H9 (cell line): ENCODE results near the gene PHLDA2. TPM values are rescaled to one million over a fixed set of nuclear protein-coding genes. Genes with fewer than 3 reads are reported as not detected.

Source experiments
- DNase-seq: peaks from one replicate; pipeline ENCODE4 v3.0.0-alpha.2; 2017
- H2AFZ ChIP-seq: one replicate; pipeline ENCODE4 v1.6.1; 2013; ENCODE audit warnings: mild to moderate bottlenecking, low read length, control low read depth, moderate library complexity
- H2AK5ac ChIP-seq: 2 replicates; pipeline ENCODE4 v1.6.1; 2013; ENCODE audit warnings: low read length, control low read depth, mixed read lengths; ENCODE audit not compliant: insufficient read length
- H2BK120ac ChIP-seq: one replicate; pipeline ENCODE4 v1.6.1; 2013; ENCODE audit warnings: low read depth, mild to moderate bottlenecking, low read length, control low read depth, inconsistent platforms; ENCODE audit not compliant: poor library complexity, severe bottlenecking
- H2BK12ac ChIP-seq: 2 replicates; pipeline ENCODE4 v1.6.1; 2013; ENCODE audit warnings: low read length, control low read depth, mixed read lengths, low read depth; ENCODE audit not compliant: insufficient read length
- H2BK15ac ChIP-seq: 2 replicates; pipeline ENCODE4 v1.6.1; 2013; ENCODE audit warnings: low read depth, low read length, control low read depth
- H2BK20ac ChIP-seq: one replicate; pipeline ENCODE4 v1.6.1; 2013; ENCODE audit warnings: low read depth, mild to moderate bottlenecking, low read length, control low read depth, inconsistent platforms; ENCODE audit not compliant: poor library complexity, severe bottlenecking
- H2BK5ac ChIP-seq: 2 replicates; pipeline ENCODE4 v1.6.1; 2013; ENCODE audit warnings: low read length, control low read depth, mixed read lengths; ENCODE audit not compliant: insufficient read length
- H3K14ac ChIP-seq: 2 replicates; pipeline ENCODE4 v1.6.1; 2013; ENCODE audit warnings: low read length, control low read depth; ENCODE audit not compliant: insufficient read depth
- H3K18ac ChIP-seq: 2 replicates; pipeline ENCODE4 v1.6.1; 2013; ENCODE audit warnings: low read depth, mild to moderate bottlenecking, mixed read lengths, low read length, control low read depth; ENCODE audit not compliant: insufficient read length
- H3K23ac ChIP-seq: 2 replicates; pipeline ENCODE4 v1.6.1; 2013; ENCODE audit warnings: low read length, control low read depth, mixed read lengths, low read depth; ENCODE audit not compliant: insufficient read length
- H3K23me2 ChIP-seq: 2 replicates; pipeline ENCODE4 v1.6.1; 2013; ENCODE audit warnings: low read depth, mild to moderate bottlenecking, mixed read lengths, low read length, control low read depth; ENCODE audit not compliant: insufficient read length, poor library complexity, severe bottlenecking
- H3K27ac ChIP-seq: 2 replicates; pipeline ENCODE4 v1.5.1; 2013; ENCODE audit warnings: low read length, control low read depth, mixed read lengths, low read depth; ENCODE audit not compliant: insufficient read length
- H3K27me3 ChIP-seq: 2 replicates; pipeline ENCODE4 v1.6.1; 2013; ENCODE audit warnings: low read length, control low read depth, inconsistent platforms; ENCODE audit not compliant: insufficient read depth
- H3K4ac ChIP-seq: 2 replicates; pipeline ENCODE4 v1.6.1; 2013; ENCODE audit warnings: low read depth, mild to moderate bottlenecking, control low read depth, inconsistent platforms, low read length, moderate library complexity
- H3K4me1 ChIP-seq: 2 replicates; pipeline ENCODE4 v1.6.1; 2013; ENCODE audit warnings: low read length, control low read depth, inconsistent platforms; ENCODE audit not compliant: insufficient read depth
- H3K4me2 ChIP-seq: 2 replicates; pipeline ENCODE4 v1.6.1; 2013; ENCODE audit warnings: low read length, control low read depth, mixed read lengths; ENCODE audit not compliant: insufficient read length, insufficient read depth
- H3K56ac ChIP-seq: 2 replicates; pipeline ENCODE4 v1.6.1; 2013; ENCODE audit warnings: low read depth, mild to moderate bottlenecking, mixed read lengths, low read length, control low read depth; ENCODE audit not compliant: insufficient read length
- H3K79me1 ChIP-seq: 2 replicates; pipeline ENCODE4 v1.6.1; 2013; ENCODE audit warnings: low read depth, mild to moderate bottlenecking, moderate library complexity, low read length, control low read depth, inconsistent platforms; ENCODE audit not compliant: insufficient read depth, poor library complexity, severe bottlenecking
- H3K79me2 ChIP-seq: 2 replicates; pipeline ENCODE4 v1.6.1; 2013; ENCODE audit warnings: low read length, control low read depth, inconsistent platforms; ENCODE audit not compliant: insufficient read depth
- H3K9ac ChIP-seq: 2 replicates; pipeline ENCODE4 v1.6.1; 2013; ENCODE audit warnings: low read length, control low read depth, mixed read lengths; ENCODE audit not compliant: insufficient read length; ENCODE audit errors: extremely low read depth
- H3K9me3 ChIP-seq: one replicate; pipeline ENCODE4 v1.6.1; 2013; ENCODE audit warnings: low read depth, low read length, inconsistent platforms; ENCODE audit not compliant: control insufficient read depth
- H3T11ph ChIP-seq: one replicate; pipeline ENCODE4 v1.6.1; 2013; ENCODE audit warnings: mild to moderate bottlenecking, low read length, control low read depth, inconsistent platforms
- H4K20me1 ChIP-seq: one replicate; pipeline ENCODE4 v1.6.1; 2013; ENCODE audit not compliant: control insufficient read depth, insufficient read length, insufficient read depth
- H4K5ac ChIP-seq: 2 replicates; pipeline ENCODE4 v1.6.1; 2013; ENCODE audit warnings: low read depth, mild to moderate bottlenecking, mixed read lengths, low read length, control low read depth; ENCODE audit not compliant: insufficient read length
- H4K8ac ChIP-seq: replicated peaks from 2 replicates; pipeline ENCODE4 v1.6.1; 2013; ENCODE audit warnings: low read length, control low read depth, mixed read lengths, low read depth; ENCODE audit not compliant: insufficient read length
- H4K91ac ChIP-seq: 2 replicates; pipeline ENCODE4 v1.6.1; 2013; ENCODE audit warnings: low read depth, mild to moderate bottlenecking, moderate library complexity, mixed read lengths, low read length, control low read depth; ENCODE audit not compliant: insufficient read length
- H3K27ac Mint-ChIP-seq, 3 experiments: 2 replicates in 2 of 3; 3 replicates in 1 of 3; pipeline ENCODE4 v1.8.0; 2020 to 2021; ENCODE audit warnings: mixed read lengths in 3 of 3, mild to moderate bottlenecking in 1 of 3, moderate library complexity in 1 of 3
- H3K27me3 Mint-ChIP-seq: 2 replicates; pipeline ENCODE4 v1.8.0; 2021; ENCODE audit warnings: low read depth, mild to moderate bottlenecking, moderate library complexity, mixed read lengths
- H3K36me3 Mint-ChIP-seq, 3 experiments: 2 replicates in 2 of 3; 3 replicates in 1 of 3; pipeline ENCODE4 v1.8.0; 2020 to 2021; ENCODE audit warnings: low read depth in 3 of 3, mixed read lengths in 3 of 3; ENCODE audit not compliant: insufficient read depth in 1 of 3
- H3K4me1 Mint-ChIP-seq, 2 experiments: 2 replicates each; pipeline ENCODE4 v1.8.0; 2020; ENCODE audit warnings: mixed read lengths in 2 of 2
- H3K4me3 Mint-ChIP-seq, 2 experiments: 2 replicates in 1 of 2; 3 replicates in 1 of 2; pipeline ENCODE4 v1.8.0; 2020 to 2021; ENCODE audit warnings: mild to moderate bottlenecking in 2 of 2, mixed read lengths in 2 of 2, moderate library complexity in 1 of 2
- H3K9me3 Mint-ChIP-seq, 2 experiments: 2 replicates in 1 of 2; 3 replicates in 1 of 2; pipeline ENCODE4 v1.8.0; 2020; ENCODE audit warnings: mild to moderate bottlenecking in 2 of 2, mixed read lengths in 2 of 2, moderate library complexity in 1 of 2
- WGBS: extraction: QIAGEN DNeasy Blood & Tissue Kit; methylation state at CpG from one replicate; pipeline ENCODE4 v1.1.7; 2013; ENCODE audit warnings: missing lambda C conversion rate, low lambda C conversion rate, mixed read lengths; ENCODE audit not compliant: insufficient read length; ENCODE audit errors: extremely low coverage; 5-methylcytosine and 5-hydroxymethylcytosine counted together
- total RNA-seq: library from RNA; stranded (reverse); gene quantifications from 2 replicates; pipeline ENCODE4 v1.2.1, GENCODE V29; 2021
- TF ChIP-seq, protein P1 (sequence below): fragments of 200-600 bp; sonication (generic); conservative IDR thresholded peaks from 3 replicates; pipeline ENCODE4 v1.8.0; 2021; ENCODE audit warnings: antibody characterized with exemption, mild to moderate bottlenecking

PHLDA2 gene
- total RNA-seq, 1 experiment from 2014 or later, result 42.8 TPM

DNA sequence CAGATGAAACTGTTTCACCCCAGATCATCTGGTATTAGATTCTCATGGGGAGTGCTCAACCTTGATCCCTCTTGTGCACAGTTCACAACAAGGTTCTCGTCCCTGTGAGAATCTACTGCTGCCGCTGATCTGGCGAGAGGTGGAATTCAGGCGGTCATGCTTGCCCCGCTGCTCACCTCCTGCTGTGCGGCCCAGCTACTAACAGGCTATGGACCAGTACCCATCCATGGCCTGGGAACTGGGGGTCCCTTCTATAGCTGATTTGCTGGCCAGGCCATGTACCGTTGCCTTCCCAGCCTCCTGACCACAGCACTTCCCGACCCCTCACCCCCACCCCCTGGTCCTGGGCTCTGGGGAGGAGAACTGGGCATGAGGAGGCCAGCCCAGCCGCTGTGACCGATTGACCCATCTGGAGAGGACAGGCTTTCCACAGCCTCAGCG, 2.6 kb downstream of the PHLDA2 start:
- Histone ChIP-seq H2AK5ac (no peak overlapping the region), H3T11ph (no peak overlapping the region), H3K4me1 (no peaks in the 10 kb centered on the region), H4K5ac (no peak overlapping the region), H2BK12ac (no peak overlapping the region), H4K8ac (no peak overlapping the region), H3K4me2 (no peak overlapping the region), H3K79me1 (no peaks in the 10 kb centered on the region), H3K14ac (no peak overlapping the region), H3K18ac (no peak overlapping the region), H3K9ac (no peak overlapping the region), H3K56ac (no peak overlapping the region), H4K20me1 (no peaks in the 10 kb centered on the region), H4K91ac (no peak overlapping the region), H2AFZ (no peak overlapping the region), H3K79me2 (no peaks in the 10 kb centered on the region), H3K27me3 (peaks cover 18% of the 10 kb centered on the region; the same call in 1 of the 2 replicates), H3K9me3 (no peaks in the 10 kb centered on the region), H3K23me2 (peaks cover 10% of the 10 kb centered on the region), H3K27ac (no peak overlapping the region), H2BK120ac (no peak overlapping the region), H2BK15ac (no peak overlapping the region), H2BK5ac (no peak overlapping the region), H2BK20ac (no peak overlapping the region), H3K4ac (no peak overlapping the region), H3K23ac (no peak overlapping the region)
- Mint-ChIP-seq H3K27ac (no peak overlapping the region), H3K9me3 (peaks cover 0 to 2% of the 10 kb centered on the region in 2 experiments; a peak in 3 of 5 replicates), H3K4me1 (peaks cover 6 to 8% of the 10 kb centered on the region in 2 experiments), H3K27me3 (peaks cover 37% of the 10 kb centered on the region), H3K4me3 (no peak overlapping the region), H3K36me3 (peaks cover 0 to 5% (median 0%) of the 10 kb centered on the region in 3 experiments; a peak in 1 of 7 replicates)
- no CpG with 5 or more reads among the region's 11 CpGs for WGBS
- DNase-seq, result no peak
- TF ChIP-seq, protein P1, sequence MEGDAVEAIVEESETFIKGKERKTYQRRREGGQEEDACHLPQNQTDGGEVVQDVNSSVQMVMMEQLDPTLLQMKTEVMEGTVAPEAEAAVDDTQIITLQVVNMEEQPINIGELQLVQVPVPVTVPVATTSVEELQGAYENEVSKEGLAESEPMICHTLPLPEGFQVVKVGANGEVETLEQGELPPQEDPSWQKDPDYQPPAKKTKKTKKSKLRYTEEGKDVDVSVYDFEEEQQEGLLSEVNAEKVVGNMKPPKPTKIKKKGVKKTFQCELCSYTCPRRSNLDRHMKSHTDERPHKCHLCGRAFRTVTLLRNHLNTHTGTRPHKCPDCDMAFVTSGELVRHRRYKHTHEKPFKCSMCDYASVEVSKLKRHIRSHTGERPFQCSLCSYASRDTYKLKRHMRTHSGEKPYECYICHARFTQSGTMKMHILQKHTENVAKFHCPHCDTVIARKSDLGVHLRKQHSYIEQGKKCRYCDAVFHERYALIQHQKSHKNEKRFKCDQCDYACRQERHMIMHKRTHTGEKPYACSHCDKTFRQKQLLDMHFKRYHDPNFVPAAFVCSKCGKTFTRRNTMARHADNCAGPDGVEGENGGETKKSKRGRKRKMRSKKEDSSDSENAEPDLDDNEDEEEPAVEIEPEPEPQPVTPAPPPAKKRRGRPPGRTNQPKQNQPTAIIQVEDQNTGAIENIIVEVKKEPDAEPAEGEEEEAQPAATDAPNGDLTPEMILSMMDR, result no peak
